HL-60 (cell line): ENCODE data around the gene IZUMO1.

Experiments
- CTCF ChIP-seq: IDR thresholded peaks from one replicate; pipeline ENCODE4 v1.5.1; 2011; ENCODE audit warnings: low read length, control low read depth, inconsistent platforms; ENCODE audit not compliant: insufficient read depth
- GABPA ChIP-seq: IDR thresholded peaks from 2 replicates; pipeline ENCODE4 v1.6.1; 2012; ENCODE audit warnings: low read depth
- POLR2AphosphoS5 ChIP-seq: IDR thresholded peaks from 2 replicates; pipeline ENCODE4 v1.6.1; 2012; ENCODE audit warnings: low read depth
- REST ChIP-seq: IDR thresholded peaks from 2 replicates; pipeline ENCODE4 v1.6.1; 2012; ENCODE audit warnings: low read depth; ENCODE audit not compliant: insufficient replicate concordance

- TF ChIP-seq CTCF (no peak), REST (no peak), POLR2AphosphoS5 (no peak), GABPA (no peak)
Observed at GRCh38 chr19:48794291-48794690, 47.6 kb upstream of the IZUMO1 start.
